HepG2 (cell line): ENCODE data around the gene CISD3. TPM values are rescaled to one million over a fixed set of nuclear protein-coding genes. Genes with fewer than 3 reads are reported as not detected.

ENCODE experiments used
- ARNT2 ChIP-seq: sonication (generic); formaldehyde crosslinking; IDR thresholded peaks from 2 replicates; pipeline ENCODE4 v1.8.0; 2022; ENCODE audit warnings: mild to moderate bottlenecking, low read depth, missing genetic modification reagents, moderate library complexity
- KIAA2018 ChIP-seq: sonication (generic); formaldehyde crosslinking; IDR thresholded peaks from 2 replicates; pipeline ENCODE4 v1.5.0; 2020; ENCODE audit warnings: mild to moderate bottlenecking, missing genetic modification reagents, borderline replicate concordance
- NFKBIZ ChIP-seq: IDR thresholded peaks from 2 replicates; pipeline ENCODE4 v1.6.1; 2018; ENCODE audit warnings: missing genetic modification reagents, missing compliant biosample characterization
- RCOR2 ChIP-seq: IDR thresholded peaks from 2 replicates; pipeline ENCODE4 v1.6.1; 2016; ENCODE audit warnings: missing biosample characterization, missing genetic modification reagents
- RNF2 ChIP-seq: fragments of 450-650 bp; conservative IDR thresholded peaks from 2 replicates; pipeline ENCODE4 v1.6.1; 2016; ENCODE audit warnings: low read depth
- SKIL ChIP-seq: sonication (generic); formaldehyde crosslinking; IDR thresholded peaks from 2 replicates; pipeline ENCODE4 v1.8.0; 2022; ENCODE audit warnings: missing genetic modification reagents, mild to moderate bottlenecking, moderate library complexity, borderline replicate concordance
- SP2 ChIP-seq: sonication (generic); formaldehyde crosslinking; IDR thresholded peaks from 2 replicates; pipeline ENCODE4 v1.5.1; 2020; ENCODE audit warnings: mild to moderate bottlenecking, missing genetic modification reagents
- SUZ12 ChIP-seq: fragments of 150-350 bp; IDR thresholded peaks from 2 replicates; pipeline ENCODE4 v1.6.1; 2014; ENCODE audit warnings: low read depth, low read length
- TCF7L2 ChIP-seq: IDR thresholded peaks from 2 replicates; pipeline ENCODE4 v1.6.1; 2011; ENCODE audit warnings: mild to moderate bottlenecking, low read depth, low read length, moderate library complexity
- YY1 ChIP-seq: IDR thresholded peaks from 2 replicates; pipeline ENCODE4 v1.6.1; 2011; ENCODE audit warnings: low read length, low read depth, moderate library complexity, mild to moderate bottlenecking; ENCODE audit not compliant: insufficient read depth, insufficient replicate concordance
- ZNF142 ChIP-seq: sonication (generic); formaldehyde crosslinking; IDR thresholded peaks from 2 replicates; pipeline ENCODE4 v1.4.0; 2020; ENCODE audit warnings: missing genetic modification reagents
- ZNF44 ChIP-seq: sonication (generic); formaldehyde crosslinking; IDR thresholded peaks from 2 replicates; pipeline ENCODE4 v1.5.1; 2020; ENCODE audit warnings: mild to moderate bottlenecking, missing genetic modification reagents
- polyA plus RNA-seq, 8 experiments: library from polyadenylated mRNA; depleted of rRNA in 3 of 8; stranded (reverse) in 7 of 8; unstranded in 1 of 8; fragments of >200 nt; fragmentation: Illumina TruSeq in 4 of 8; extraction: Trizol in 4 of 8; gene quantifications; 2 replicates each; pipeline versions ENCODE4 v1.2.1 to v1.2.3, GENCODE V29; 2011 to 2016; ENCODE audit warnings: low read depth in 4 of 8, missing spikeins in 1 of 8, mixed read lengths in 1 of 8; ENCODE audit not compliant: insufficient read depth in 1 of 8
- total RNA-seq, 5 experiments: library from RNA; depleted of rRNA; stranded (reverse); fragments of >200 nt; fragmentation: Illumina TruSeq; extraction: Trizol; gene quantifications; 2 replicates each; pipeline ENCODE4 v1.2.3, GENCODE V29; 2016; ENCODE audit warnings: low read depth in 1 of 5

CISD3 gene
- total and polyA plus RNA-seq, 2 of the 13 experiments (the other 11 are each of a cell fraction or from before 2014, with no cell fraction given), result 30.0 to 34.1 TPM

GRCh38 chr17:38703742-38704605 is 26.2 kb upstream of the CISD3 start (continued):
- peak; percentile 98 for TF ChIP-seq ZNF142
- TF ChIP-seq YY1, result peak; percentile 70
- TF ChIP-seq SUZ12, result no peak
- TF ChIP-seq RNF2, result no peak; the same call in 1 of the 2 replicates
- TF ChIP-seq TCF7L2, result peak; percentile 99
- peak; percentile 96 for TF ChIP-seq NFKBIZ (CRISPR knock-in tag)
- TF ChIP-seq RCOR2 (CRISPR knock-in tag), result peak; percentile 98
- peak; percentile 29 for TF ChIP-seq SP2 (CRISPR knock-in tag)
- no peak for TF ChIP-seq ZNF44
- peak; percentile 100 for TF ChIP-seq SKIL (CRISPR knock-in tag)
- TF ChIP-seq ARNT2 (CRISPR knock-in tag), result peak; percentile 91
- TF ChIP-seq KIAA2018 (CRISPR knock-in tag), result 0 out of 2 replicates have a peak, but pooled peaks have one; percentile 35
